Thyroid gland (tissue), 4 donors: ENCODE measurements around the gene MROH8. TPM values are rescaled to one million over a fixed set of nuclear protein-coding genes. Genes with fewer than 3 reads are reported as not detected.
"Not testable (repeated sequence)": the region's sequence is repeated elsewhere in the genome, so short reads cannot be mapped to it uniquely, and the experiment has no call there.

Experiments used
- DNase-seq, 2 donors: peaks; one replicate each; pipeline ENCODE4 v3.0.0-alpha.2; 2019
- H3K27ac ChIP-seq, 3 donors: fragments of 200-600 bp; sonication (generic); 1 replicate in 2 of 3; 2 replicates in 1 of 3; pipeline ENCODE4 v1.5.1; 2016 to 2019; ENCODE audit warnings: mild to moderate bottlenecking in 1 of 3, moderate library complexity in 1 of 3
- H3K27me3 ChIP-seq: fragments of 200-600 bp; sonication (generic); one replicate; pipeline ENCODE4 v1.5.1; 2019
- H3K36me3 ChIP-seq, 2 donors: fragments of 200-600 bp; sonication (generic); one replicate each; pipeline ENCODE4 v1.5.1; 2016 to 2019
- H3K4me1 ChIP-seq, 2 donors: fragments of 200-600 bp; sonication (generic); one replicate each; pipeline ENCODE4 v1.5.1; 2017 to 2019
- H3K4me3 ChIP-seq, 3 donors: fragments of 200-600 bp; sonication (generic); replicated peaks in 1 of 3; 1 replicate in 2 of 3; 2 replicates in 1 of 3; pipeline ENCODE4 v1.5.1; 2016; ENCODE audit warnings: mild to moderate bottlenecking in 1 of 3
- H3K9me3 ChIP-seq: fragments of 200-600 bp; sonication (generic); one replicate; pipeline ENCODE4 v1.5.1; 2017
- POLR2A ChIP-seq, 2 donors: fragments of 450-650 bp; IDR thresholded peaks; one replicate each; pipeline ENCODE4 v1.6.1; 2017; ENCODE audit warnings: antibody characterized with exemption in 2 of 2, mild to moderate bottlenecking in 2 of 2, moderate library complexity in 1 of 2
- WGBS, 2 donors: methylation state at CpG; one replicate each; pipeline ENCODE4 v1.1.5; 2017; 5-methylcytosine and 5-hydroxymethylcytosine counted together
- intact Hi-C: fragments of 100-400 bp; cut with DNase I; formaldehyde crosslinking; loops from one replicate; pipeline ENCODE4 v1.15.1; 2023
- total RNA-seq, 4 donors: library from RNA; depleted of rRNA; stranded (reverse); fragments of >200 nt; gene quantifications; one replicate each; pipeline ENCODE4 v1.2.3, GENCODE V29; 2016
- TF ChIP-seq, protein P1 (sequence below), 6 experiments: fragments of 200-600 bp in 3 of 6; fragments of 450-650 bp in 3 of 6; sonication (generic) in 3 of 6; IDR thresholded peaks; one replicate each; pipeline ENCODE4 v1.5.1; 2016 to 2019; ENCODE audit warnings: antibody characterized with exemption in 6 of 6, mild to moderate bottlenecking in 2 of 6, inconsistent platforms in 1 of 6, moderate library complexity in 1 of 6

Gene MROH8
- total RNA-seq, 4 donors from 2014 or later = 2.3 to 7.5 (median 3.4) TPM

DNA sequence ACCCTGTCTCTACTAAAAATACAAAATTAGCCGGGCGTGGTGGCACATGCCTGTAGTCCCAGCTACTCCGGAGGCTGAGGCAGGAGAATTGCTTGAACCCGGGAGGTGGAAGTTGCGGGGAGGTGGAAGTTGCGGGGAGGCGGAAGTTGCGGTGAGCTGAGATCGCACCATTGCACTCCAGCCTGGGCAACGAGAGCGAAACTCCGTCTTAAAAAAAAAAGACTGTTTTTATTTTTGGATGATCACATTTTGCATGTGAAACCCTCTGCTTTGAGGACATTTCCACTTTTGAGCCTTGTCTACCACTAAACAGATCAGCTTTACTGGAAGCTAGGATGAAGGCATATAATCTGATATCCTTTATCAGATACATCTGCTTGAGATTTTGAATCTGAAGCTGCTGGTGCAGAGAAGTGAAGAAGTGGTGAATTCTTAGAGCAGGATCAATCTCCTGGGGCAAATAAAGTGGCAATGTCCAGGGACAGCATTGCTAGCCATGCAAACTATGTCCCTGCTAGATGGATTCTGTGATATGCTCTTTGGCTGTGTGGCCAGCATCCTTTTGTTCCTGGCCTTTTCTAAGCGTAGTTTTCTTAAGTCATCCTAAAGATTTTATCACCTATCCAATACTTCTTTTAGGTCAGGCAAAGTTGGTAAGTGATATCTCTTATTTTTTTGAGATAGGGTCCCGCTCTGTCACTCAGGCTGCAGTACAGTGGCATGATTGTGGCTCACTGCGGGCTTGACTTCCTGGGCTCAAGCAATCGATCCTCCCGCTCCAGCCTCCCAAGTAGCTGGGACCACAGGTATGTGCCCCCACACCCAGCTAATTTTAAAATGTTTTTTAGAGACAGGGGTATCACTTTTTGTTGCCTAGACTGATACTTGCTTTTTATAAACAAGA, 106.8 kb downstream of the MROH8 start:
- no peak for DNase-seq
- H3K36me3 ChIP-seq = no peaks in the 10 kb centered on the region
- TF ChIP-seq, protein P1, sequence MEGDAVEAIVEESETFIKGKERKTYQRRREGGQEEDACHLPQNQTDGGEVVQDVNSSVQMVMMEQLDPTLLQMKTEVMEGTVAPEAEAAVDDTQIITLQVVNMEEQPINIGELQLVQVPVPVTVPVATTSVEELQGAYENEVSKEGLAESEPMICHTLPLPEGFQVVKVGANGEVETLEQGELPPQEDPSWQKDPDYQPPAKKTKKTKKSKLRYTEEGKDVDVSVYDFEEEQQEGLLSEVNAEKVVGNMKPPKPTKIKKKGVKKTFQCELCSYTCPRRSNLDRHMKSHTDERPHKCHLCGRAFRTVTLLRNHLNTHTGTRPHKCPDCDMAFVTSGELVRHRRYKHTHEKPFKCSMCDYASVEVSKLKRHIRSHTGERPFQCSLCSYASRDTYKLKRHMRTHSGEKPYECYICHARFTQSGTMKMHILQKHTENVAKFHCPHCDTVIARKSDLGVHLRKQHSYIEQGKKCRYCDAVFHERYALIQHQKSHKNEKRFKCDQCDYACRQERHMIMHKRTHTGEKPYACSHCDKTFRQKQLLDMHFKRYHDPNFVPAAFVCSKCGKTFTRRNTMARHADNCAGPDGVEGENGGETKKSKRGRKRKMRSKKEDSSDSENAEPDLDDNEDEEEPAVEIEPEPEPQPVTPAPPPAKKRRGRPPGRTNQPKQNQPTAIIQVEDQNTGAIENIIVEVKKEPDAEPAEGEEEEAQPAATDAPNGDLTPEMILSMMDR (IDR thresholded peaks at IDR 0.05) = no peak
- TF ChIP-seq POLR2A (IDR thresholded peaks at IDR 0.05) = no peak
- no peak overlapping the region for H3K27ac ChIP-seq
- H3K27me3 ChIP-seq = no peaks in the 10 kb centered on the region
- no peaks in the 10 kb centered on the region for H3K9me3 ChIP-seq
- no peaks in the 10 kb centered on the region for H3K4me1 ChIP-seq
- 92 to 96% methylated on average over 17 of the region's 17 CpGs for WGBS, 2 donors
- intact Hi-C loops = no loop called here
- H3K4me3 ChIP-seq = no peak overlapping the region

DNA sequence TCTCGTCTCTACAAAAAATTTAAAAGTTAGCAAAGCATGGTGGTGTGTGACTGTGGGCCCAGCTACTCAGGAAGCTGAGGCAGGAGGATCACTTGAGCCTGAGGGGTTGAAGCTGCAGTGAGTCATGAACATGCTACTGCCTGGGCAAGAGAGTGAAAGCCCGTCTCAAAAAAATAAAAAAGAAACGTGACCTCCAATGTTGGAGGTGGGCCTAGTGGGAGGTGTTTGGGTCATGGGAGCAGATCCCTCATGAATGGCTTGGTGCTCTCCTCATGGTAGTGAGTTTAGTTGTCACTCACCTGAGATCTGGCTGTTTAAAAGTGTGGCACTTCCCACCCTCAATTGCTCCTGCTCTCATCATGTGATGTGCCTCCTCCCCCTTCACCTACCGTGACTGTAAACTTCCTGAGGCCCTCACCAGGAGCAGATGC, 107.9 kb downstream of the MROH8 start:
- Histone ChIP-seq H3K36me3 (no peaks in the 10 kb centered on the region), H3K4me1 (no peaks in the 10 kb centered on the region), H3K9me3 (no peaks in the 10 kb centered on the region), H3K4me3 (no peak overlapping the region), H3K27me3 (no peaks in the 10 kb centered on the region), H3K27ac (no peak overlapping the region)
- WGBS, 2 donors = 73 to 76% methylated on average over 4 of the region's 4 CpGs
- DNase-seq = no peak
- intact Hi-C loops = no loop called here
- no peak for TF ChIP-seq POLR2A (IDR thresholded peaks at IDR 0.05)
- TF ChIP-seq, protein P1 (IDR thresholded peaks at IDR 0.05) = no peak

DNA sequence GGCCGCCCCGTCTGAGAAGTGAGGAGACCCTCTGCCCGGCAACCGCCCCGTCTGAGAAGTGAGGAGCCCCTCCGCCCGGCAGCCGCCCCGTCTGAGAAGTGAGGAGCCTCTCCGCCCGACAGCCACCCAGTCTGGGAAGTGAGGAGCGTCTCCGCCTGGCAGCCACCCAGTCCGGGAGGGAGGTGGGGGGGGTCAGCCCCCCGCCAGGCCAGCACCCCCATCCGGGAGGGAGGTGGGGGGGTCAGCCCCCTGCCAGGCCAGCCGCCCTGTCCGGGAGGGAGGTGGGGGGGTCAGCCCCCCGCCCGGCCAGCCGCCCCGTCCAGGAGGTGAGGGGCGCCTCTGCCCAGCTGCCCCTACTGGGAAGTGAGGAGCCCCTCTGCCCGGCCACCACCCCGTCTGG, 109.8 kb downstream of the MROH8 start:
- H3K9me3 ChIP-seq, intact Hi-C loops, H3K4me3 ChIP-seq, DNase-seq, H3K27ac ChIP-seq, H3K4me1 ChIP-seq, H3K36me3 ChIP-seq, H3K27me3 ChIP-seq: not testable (repeated sequence)
- 86 to 92% methylated on average over 2 to 5 of the region's 25 CpGs for WGBS, 2 donors

DNA sequence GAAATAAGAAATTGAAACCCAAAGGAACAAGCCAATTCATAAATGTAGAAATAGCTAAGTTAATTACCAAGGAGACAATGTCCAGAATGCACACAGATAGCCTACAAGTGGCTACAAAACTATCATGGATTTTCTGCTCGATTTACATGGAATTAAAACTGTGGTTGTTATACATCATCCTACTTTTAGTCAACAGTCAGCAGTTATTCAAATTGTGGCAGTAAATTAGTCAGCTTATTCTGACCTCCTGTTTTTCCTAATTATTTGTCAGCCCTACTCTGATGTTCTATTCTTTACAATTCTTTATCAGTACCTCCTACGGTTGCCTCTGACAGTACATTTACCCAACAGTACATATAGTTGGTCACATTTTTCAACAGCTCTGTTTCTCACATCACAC, 113.2 kb downstream of the MROH8 start:
- no peak overlapping the region for H3K27ac ChIP-seq
- no peak for DNase-seq
- H3K27me3 ChIP-seq = no peaks in the 10 kb centered on the region
- intact Hi-C loops = no loop called here
- no peak overlapping the region for H3K4me3 ChIP-seq
- WGBS, 2 donors = 94% methylated on average over 2 of the region's 2 CpGs
- peaks cover 0 to 7% of the 10 kb centered on the region in 2 donors for H3K36me3 ChIP-seq
- no peaks in the 10 kb centered on the region for H3K9me3 ChIP-seq
- no peaks in the 10 kb centered on the region for H3K4me1 ChIP-seq
- no peak for TF ChIP-seq POLR2A (IDR thresholded peaks at IDR 0.05)
- TF ChIP-seq, protein P1 (IDR thresholded peaks at IDR 0.05) = no peak

DNA sequence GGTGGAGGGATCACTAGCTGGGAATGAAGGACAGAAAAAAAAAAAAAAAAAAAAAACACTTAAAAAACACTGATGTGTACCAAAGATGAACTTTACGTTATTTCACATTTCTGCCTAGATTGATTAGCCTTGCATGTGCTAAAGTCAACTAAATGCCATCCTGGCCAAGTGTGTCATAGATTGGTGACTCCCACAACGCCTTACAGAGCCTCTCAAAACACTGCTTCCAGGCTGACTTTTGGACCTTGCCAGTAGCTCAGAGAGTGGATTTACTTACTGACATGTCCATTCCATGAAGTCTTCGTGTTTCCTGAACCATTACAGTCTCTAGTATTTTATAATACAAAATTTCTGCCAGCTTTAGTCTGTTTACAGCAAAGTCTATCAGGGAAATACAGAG, 124.1 kb downstream of the MROH8 start:
- Histone ChIP-seq H3K36me3 (peaks cover 3 to 7% of the 10 kb centered on the region in 2 donors), H3K4me3 (no peak overlapping the region), H3K27me3 (no peaks in the 10 kb centered on the region), H3K9me3 (no peaks in the 10 kb centered on the region), H3K27ac (no peak overlapping the region), H3K4me1 (no peaks in the 10 kb centered on the region)
- 93 to 95% methylated on average over 3 of the region's 3 CpGs for WGBS, 2 donors
- no peak for TF ChIP-seq POLR2A (IDR thresholded peaks at IDR 0.05)
- TF ChIP-seq, protein P1 (IDR thresholded peaks at IDR 0.05) = no peak
- no peak for DNase-seq
- intact Hi-C loops = no loop called here
